Skeletal muscle satellite cell (primary cell): ENCODE data around the gene PARD3.
A peak's percentile ranks its signal among the peaks of the same experiment; 100 is the strongest.

Source experiments
- H3K27me3 ChIP-seq: 2 replicates; pipeline ENCODE4 v1.7.0; 2013; ENCODE audit warnings: low read length; ENCODE audit not compliant: control insufficient read depth, insufficient read depth
- H3K36me3 ChIP-seq: 2 replicates; pipeline ENCODE4 v1.7.0; 2013; ENCODE audit warnings: mild to moderate bottlenecking, control low read depth, low read length; ENCODE audit not compliant: insufficient read depth
- H3K4me1 ChIP-seq: 2 replicates; pipeline ENCODE4 v1.7.0; 2013; ENCODE audit warnings: low read length; ENCODE audit not compliant: control insufficient read depth, insufficient read depth
- H3K4me2 ChIP-seq: 2 replicates; pipeline ENCODE4 v1.7.0; 2013; ENCODE audit warnings: mild to moderate bottlenecking, low read length
- H3K4me3 ChIP-seq: 2 replicates; pipeline ENCODE4 v1.7.0; 2013; ENCODE audit warnings: low read length
- H3K9ac ChIP-seq: 2 replicates; pipeline ENCODE4 v1.7.0; 2013; ENCODE audit warnings: mild to moderate bottlenecking, low read depth, low read length, moderate library complexity
- H3K9me3 ChIP-seq: replicated peaks from 2 replicates; pipeline ENCODE4 v1.7.0; 2013; ENCODE audit warnings: mild to moderate bottlenecking, control low read depth, low read length

The PARD3 gene

DNA sequence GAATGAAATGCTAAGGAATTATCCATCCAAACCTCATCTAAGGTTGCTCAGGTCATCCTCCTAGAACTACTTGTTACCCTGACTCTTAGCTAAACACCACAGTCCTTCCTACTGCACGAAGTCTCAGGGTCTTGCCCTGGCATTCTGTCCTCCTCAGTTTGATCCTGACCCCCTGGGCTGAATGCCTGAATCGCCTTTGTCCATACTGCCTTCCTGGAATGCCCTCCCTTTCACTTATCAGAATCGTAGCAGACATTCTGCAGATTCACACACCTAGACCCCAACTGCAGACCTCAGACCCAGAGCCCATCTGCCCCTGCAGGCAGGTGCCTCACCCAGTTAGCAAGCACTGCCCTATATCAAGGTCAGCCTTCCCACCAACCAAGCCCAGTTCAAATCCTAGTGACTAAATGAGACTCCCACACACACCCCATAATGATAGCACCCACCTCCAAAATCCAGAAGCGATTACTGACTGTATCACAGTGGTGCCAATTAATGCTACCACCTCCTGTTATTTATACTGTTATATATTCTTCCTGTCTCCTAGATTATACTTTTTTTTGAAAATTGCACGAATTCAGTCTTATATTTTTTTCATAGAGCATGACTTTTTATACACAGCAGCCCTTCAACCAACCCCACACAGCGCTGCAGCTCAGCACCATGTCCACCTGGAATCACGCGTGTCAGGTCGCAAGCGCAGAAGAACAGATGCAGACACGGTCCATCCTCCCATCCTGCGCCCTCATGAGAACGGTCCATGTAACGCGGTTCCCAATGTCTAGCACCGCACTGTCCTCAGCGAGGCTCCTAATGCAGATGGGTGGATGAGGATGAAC lies 3.7 kb downstream of the PARD3 start:
- H3K4me1 ChIP-seq: peaks cover 35% of the 10 kb centered on the region
- no peaks in the 10 kb centered on the region for H3K9me3 ChIP-seq
- no peak overlapping the region for H3K4me3 ChIP-seq
- H3K4me2 ChIP-seq: no peak overlapping the region
- no peaks in the 10 kb centered on the region for H3K36me3 ChIP-seq
- H3K27me3 ChIP-seq: no peaks in the 10 kb centered on the region
- no peak overlapping the region for H3K9ac ChIP-seq

DNA sequence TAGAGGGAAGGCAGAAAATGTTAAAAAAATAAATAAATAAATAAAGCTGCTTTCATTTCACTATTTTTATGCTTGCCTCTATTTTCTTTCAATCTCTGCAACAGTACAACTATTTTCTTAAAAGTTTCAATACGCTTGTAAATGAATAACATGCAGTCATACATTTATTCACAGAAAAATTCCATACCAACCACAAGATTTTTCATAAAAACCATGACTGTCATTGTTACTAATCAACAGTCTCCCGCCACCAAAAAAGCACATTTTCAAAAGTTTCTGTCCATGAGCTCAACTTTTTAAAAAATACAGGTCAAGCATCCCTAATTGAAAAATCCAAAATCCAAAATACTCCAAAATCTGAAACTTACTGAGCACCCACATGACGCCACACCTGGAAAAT lies 5.3 kb downstream of the PARD3 start:
- Histone ChIP-seq H3K4me3 (peak overlapping the region; percentile 62), H3K4me1 (peaks cover 28% of the 10 kb centered on the region)

DNA sequence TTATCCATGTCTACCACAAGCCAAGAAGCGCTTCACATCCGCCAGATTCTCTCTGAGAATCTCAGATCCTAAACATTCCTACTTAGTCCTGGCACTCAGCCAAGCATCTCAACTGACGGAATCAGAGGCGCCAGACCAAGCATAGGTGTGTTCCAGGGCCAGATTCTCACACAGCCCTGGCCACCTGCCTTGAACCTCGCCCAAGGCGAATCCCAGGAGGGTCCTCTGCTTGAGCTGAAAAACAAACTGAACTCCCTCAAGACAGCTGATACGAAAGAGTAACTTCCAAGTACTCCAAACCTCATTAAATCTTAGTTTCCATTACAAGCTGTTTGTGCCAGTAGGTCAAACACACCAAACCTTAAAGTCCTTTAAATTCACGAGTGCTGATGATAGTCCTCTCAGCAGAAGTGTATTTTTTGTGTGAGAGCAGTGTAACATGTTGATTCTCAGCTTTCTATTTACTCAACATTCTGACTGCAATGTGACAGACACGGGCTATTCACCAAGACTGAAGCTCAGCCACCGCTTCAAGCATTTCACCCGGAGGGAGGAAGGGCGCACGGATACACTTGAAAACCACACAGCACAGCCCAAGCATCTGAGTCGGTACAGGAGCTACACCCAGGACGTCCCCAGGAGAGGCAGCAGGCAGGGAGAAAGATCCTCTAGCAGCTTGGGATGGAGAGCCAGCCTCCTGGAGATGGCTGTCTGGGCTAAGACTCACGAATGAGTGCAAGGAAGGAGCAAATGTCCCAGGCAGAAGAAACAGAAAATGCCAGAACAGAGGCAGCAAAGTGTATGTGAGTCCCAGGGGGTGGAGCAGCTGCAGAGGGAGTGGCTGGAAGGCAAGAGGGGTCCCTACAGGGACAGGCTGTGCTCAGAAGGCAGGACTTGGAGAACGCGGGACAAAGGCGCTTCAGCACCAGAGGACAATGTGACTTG lies 6.0 kb downstream of the PARD3 start:
- no peaks in the 10 kb centered on the region for H3K27me3 ChIP-seq
- peaks cover 31% of the 10 kb centered on the region for H3K4me1 ChIP-seq
- peak overlapping the region; percentile 62 for H3K4me3 ChIP-seq
- H3K36me3 ChIP-seq: no peaks in the 10 kb centered on the region
- peak overlapping the region; percentile 3 for H3K9ac ChIP-seq
- peak overlapping the region; percentile 77 for H3K4me2 ChIP-seq
- H3K9me3 ChIP-seq: no peaks in the 10 kb centered on the region

More for the DNA sequence above, 5.3 kb downstream of the PARD3 start:
- H3K36me3 ChIP-seq: no peaks in the 10 kb centered on the region
- H3K9ac ChIP-seq: peak overlapping the region; percentile 3
- H3K4me2 ChIP-seq: peak overlapping the region; percentile 77
- no peaks in the 10 kb centered on the region for H3K9me3 ChIP-seq
- H3K27me3 ChIP-seq: no peaks in the 10 kb centered on the region

DNA sequence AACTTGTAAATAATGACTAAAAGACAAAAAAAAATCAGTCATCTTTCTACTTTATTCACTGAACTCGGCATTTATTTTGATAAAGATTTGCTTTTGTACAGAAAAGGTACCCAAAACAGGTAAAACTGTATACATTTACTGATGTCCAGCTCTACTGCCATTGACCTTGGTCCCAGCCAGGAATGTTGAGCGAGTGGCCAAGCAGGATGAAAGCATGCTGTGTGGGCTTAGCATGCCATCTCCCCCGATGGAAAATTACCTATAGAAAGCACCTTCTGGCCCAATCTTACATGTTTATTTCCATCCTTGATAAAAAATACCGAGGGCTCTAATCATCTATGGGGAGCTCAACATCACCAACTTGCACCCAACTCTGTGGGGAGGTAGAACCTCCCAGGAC lies 6.8 kb downstream of the PARD3 start:
- peaks cover 31% of the 10 kb centered on the region for H3K4me1 ChIP-seq
- no peak overlapping the region for H3K9ac ChIP-seq
- no peaks in the 10 kb centered on the region for H3K27me3 ChIP-seq
- no peak overlapping the region for H3K4me2 ChIP-seq
- H3K9me3 ChIP-seq: no peaks in the 10 kb centered on the region
- no peak overlapping the region for H3K4me3 ChIP-seq
- H3K36me3 ChIP-seq: no peaks in the 10 kb centered on the region

DNA sequence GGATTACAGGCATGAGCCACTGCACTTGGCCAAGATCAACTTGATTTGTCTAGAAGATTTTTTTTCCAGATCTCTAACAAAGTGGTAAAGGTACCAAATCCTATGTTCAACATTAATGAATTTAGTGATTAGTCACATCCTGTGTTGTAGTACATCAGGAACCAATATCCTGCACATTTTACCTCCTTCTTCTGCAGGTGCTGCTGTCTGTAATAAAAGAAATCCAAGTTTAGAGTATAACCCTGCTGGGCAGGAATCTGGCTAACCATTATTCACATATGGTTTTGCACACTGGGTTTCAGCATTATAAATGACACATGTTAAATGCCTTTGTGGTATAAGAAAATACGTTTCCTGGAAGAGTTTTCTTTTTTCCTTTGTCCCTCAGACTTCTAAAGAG lies 10.8 kb downstream of the PARD3 start:
- Histone ChIP-seq H3K27me3 (no peaks in the 10 kb centered on the region), H3K4me2 (no peak overlapping the region), H3K9ac (no peak overlapping the region), H3K4me3 (no peak overlapping the region), H3K36me3 (no peaks in the 10 kb centered on the region), H3K4me1 (peaks cover 14% of the 10 kb centered on the region), H3K9me3 (no peaks in the 10 kb centered on the region)

DNA sequence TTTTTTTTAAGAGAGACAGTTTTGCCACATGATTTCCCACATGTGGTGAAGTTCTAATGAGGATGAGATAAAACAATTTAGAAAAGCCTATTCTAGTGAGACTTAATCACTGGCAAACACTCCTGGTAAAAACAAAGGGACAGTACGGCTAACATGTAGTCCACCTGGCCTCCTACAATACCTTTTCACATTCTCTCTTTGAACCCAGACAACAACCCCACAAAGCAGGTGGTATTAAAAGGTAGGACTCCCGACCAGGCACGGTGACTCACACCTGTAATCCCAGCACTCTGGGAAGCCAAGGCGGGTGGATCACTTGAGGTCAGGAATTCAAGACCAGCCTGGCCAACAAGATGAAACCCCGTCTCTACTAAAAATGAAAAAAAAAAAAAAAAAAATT lies 12.4 kb downstream of the PARD3 start:
- Histone ChIP-seq H3K4me2 (no peak overlapping the region), H3K9me3 (no peaks in the 10 kb centered on the region), H3K4me3 (no peak overlapping the region), H3K27me3 (no peaks in the 10 kb centered on the region), H3K4me1 (peaks cover 7% of the 10 kb centered on the region), H3K9ac (no peak overlapping the region), H3K36me3 (no peaks in the 10 kb centered on the region)

DNA sequence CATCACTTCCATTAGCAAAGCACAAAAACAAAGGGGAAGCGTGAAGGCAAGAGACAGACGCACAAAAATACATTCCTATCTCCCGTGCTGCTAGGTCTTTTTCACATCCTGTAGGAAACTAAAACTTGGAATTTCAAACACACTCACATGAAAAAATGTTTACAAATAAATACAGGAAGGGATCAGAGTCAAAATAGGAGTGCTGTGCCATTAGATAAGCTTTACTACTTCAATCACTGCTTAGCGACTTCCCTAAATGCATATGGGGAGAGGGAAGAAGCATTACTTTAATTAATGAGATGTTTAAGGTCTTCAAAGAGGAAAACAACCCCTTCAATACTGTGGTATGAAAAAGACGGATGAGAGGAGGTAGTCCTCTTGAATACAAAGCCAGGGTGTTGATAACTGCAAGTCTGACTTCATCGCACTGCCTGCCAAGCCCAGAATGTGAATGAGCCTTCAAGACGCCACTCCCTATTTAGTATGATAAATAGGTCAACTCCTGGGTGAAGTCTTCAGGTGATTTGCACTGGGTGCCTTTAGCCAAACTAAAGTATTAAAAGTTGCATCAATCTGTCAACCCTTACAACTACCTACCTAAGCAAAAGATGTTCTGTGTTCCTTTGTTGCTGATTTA lies 13.9 kb downstream of the PARD3 start:
- H3K4me3 ChIP-seq: no peak overlapping the region
- no peaks in the 10 kb centered on the region for H3K27me3 ChIP-seq
- peaks cover 7% of the 10 kb centered on the region for H3K4me1 ChIP-seq
- H3K9me3 ChIP-seq: no peaks in the 10 kb centered on the region
- H3K36me3 ChIP-seq: no peaks in the 10 kb centered on the region
- H3K4me2 ChIP-seq: no peak overlapping the region
- no peak overlapping the region for H3K9ac ChIP-seq

DNA sequence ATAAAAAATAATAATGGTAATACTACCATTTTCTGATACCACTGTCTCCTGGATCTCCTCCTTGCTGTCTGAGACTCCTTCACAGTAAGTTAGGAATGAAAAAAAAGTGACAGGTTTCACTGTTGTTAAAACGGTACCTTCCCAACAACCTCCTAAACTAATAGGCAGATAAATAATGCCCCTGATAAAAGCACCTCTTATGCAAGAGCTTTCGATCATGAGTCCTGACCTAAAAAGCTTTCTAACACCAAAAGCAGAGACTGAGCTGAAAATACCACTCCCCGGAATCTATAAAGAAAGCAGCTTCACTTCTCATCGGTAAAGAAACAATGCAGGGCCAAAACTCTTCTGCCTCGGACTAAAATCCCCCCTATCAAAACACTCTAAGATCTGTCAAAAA lies 14.5 kb downstream of the PARD3 start:
- H3K36me3 ChIP-seq: no peaks in the 10 kb centered on the region
- no peaks in the 10 kb centered on the region for H3K27me3 ChIP-seq
- H3K9ac ChIP-seq: no peak overlapping the region
- H3K4me3 ChIP-seq: no peak overlapping the region
- no peaks in the 10 kb centered on the region for H3K9me3 ChIP-seq
- H3K4me1 ChIP-seq: peaks cover 7% of the 10 kb centered on the region
- no peak overlapping the region for H3K4me2 ChIP-seq

DNA sequence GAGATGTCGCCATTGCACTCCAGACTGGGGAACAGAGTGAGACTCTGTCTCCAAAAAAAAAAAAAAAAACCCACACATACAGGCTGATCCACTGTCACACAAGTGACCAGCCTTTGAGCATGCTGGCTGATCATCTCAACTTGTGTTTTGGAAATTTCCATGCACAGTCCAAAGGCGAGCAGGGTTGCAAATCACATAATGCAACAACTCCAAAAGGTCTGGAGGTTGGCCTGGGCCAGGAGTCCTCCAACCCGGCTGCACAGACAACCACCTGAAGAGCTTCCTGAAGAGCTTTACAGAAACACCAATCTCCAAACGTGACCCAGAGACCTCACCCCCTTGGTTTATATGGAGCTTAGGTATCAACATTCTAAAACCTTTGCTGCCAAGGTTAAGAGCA lies 16.4 kb downstream of the PARD3 start:
- no peaks in the 10 kb centered on the region for H3K4me1 ChIP-seq
- no peak overlapping the region for H3K9ac ChIP-seq
- H3K4me2 ChIP-seq: no peak overlapping the region
- H3K27me3 ChIP-seq: no peaks in the 10 kb centered on the region
- H3K36me3 ChIP-seq: no peaks in the 10 kb centered on the region
- H3K4me3 ChIP-seq: no peak overlapping the region
- H3K9me3 ChIP-seq: no peaks in the 10 kb centered on the region

DNA sequence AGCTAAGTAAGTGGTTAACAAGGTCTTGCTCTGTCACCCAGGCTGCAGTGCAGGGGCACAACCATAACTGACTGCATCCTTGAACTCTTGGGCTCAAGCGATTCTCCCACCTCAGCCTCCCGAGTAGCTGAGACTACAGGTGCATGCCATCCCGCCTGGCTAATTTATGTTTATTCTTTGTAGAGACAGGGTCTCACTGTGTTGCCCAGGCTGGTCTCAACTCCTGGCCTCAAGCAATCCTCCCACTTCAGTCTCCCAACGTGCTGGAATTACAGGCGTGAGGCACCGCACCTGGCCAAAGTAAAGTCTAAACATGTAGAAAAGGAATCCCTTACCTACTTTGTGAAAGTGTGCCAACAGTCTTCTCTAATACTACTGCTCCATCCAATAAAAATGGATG lies 17.9 kb downstream of the PARD3 start:
- H3K4me3 ChIP-seq: no peak overlapping the region
- H3K9me3 ChIP-seq: no peaks in the 10 kb centered on the region
- no peaks in the 10 kb centered on the region for H3K36me3 ChIP-seq
- no peak overlapping the region for H3K4me2 ChIP-seq
- no peaks in the 10 kb centered on the region for H3K27me3 ChIP-seq
- no peak overlapping the region for H3K9ac ChIP-seq
- no peaks in the 10 kb centered on the region for H3K4me1 ChIP-seq

DNA sequence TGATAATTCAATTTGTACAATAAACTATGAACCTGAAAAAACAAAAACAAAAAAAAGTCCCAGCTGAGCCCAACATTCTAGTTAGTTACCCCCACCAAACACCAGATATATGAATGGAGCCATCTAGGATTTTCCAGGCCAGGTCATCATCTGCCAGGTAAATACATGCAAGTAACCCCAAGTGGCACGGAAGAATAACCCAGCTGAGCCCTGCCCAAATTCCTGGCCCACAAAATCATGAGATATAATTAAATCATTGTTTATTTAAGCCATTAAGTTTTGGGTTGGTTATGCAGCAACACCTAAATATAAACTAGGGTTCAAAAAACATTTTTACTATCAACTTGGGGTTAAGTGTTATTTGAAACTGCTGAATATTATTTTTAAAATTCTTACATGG lies 19.0 kb downstream of the PARD3 start:
- H3K9me3 ChIP-seq: no peaks in the 10 kb centered on the region
- H3K9ac ChIP-seq: no peak overlapping the region
- H3K4me3 ChIP-seq: no peak overlapping the region
- no peaks in the 10 kb centered on the region for H3K36me3 ChIP-seq
- no peaks in the 10 kb centered on the region for H3K27me3 ChIP-seq
- H3K4me1 ChIP-seq: no peaks in the 10 kb centered on the region
- no peak overlapping the region for H3K4me2 ChIP-seq
